AG04450 (cell line): ENCODE measurements around the gene KRTAP5-6. TPM values are rescaled to one million over a fixed set of nuclear protein-coding genes. Genes with fewer than 3 reads are reported as not detected.

ENCODE experiments used
- CTCF ChIA-PET: fragments of 300-600, 350-600 bp; formaldehyde crosslinking; extraction: SDS; loops from one replicate; lab custom pipeline; 2022; ENCODE audit warnings: antibody characterized with exemption, inconsistent platforms; lab: Charles Lee
- POLR2A ChIA-PET: fragments of 350-600 bp; formaldehyde crosslinking; extraction: SDS; loops from one replicate; lab custom pipeline; 2021; ENCODE audit warnings: antibody characterized with exemption, inconsistent platforms; lab: Yijun Ruan, JAX
- DNase-seq: peaks from one replicate; pipeline ENCODE4 v3.0.0-alpha.2; 2011; ENCODE audit warnings: low read depth, low spot score
- H3K27ac ChIP-seq: one replicate; pipeline ENCODE4 v1.5.1; 2012; ENCODE audit warnings: low read depth, low read length, control low read depth
- H3K27me3 ChIP-seq: one replicate; pipeline ENCODE4 v1.6.0; 2012; ENCODE audit warnings: low read length; ENCODE audit not compliant: control insufficient read depth, insufficient read depth
- H3K4me3 ChIP-seq: 2 replicates; pipeline ENCODE4 v1.5.1; 2011; ENCODE audit warnings: mild to moderate bottlenecking, low read depth, low read length, control low read depth
- H3K9me3 ChIP-seq: 2 replicates; pipeline ENCODE4 v1.5.1; 2012; ENCODE audit warnings: low read length; ENCODE audit not compliant: control insufficient read depth, insufficient read depth
- CTCF ChIP-seq: IDR thresholded peaks from 2 replicates; pipeline ENCODE4 v1.5.1; 2011; ENCODE audit warnings: low read depth, low read length, control low read depth, inconsistent platforms
- polyA plus RNA-seq: library from polyadenylated mRNA; depleted of rRNA; stranded (reverse); fragments of >200 nt; gene quantifications from 2 replicates; pipeline ENCODE4 v1.2.3, GENCODE V29; 2011

Gene KRTAP5-6
- polyA plus RNA-seq, 1 experiment = not detected

GRCh38 chr11:1650918-1651262 lies 46.1 kb upstream of the KRTAP5-6 start:
- H3K27ac ChIP-seq = no peak overlapping the region
- no peak for TF ChIP-seq CTCF
- no peaks in the 10 kb centered on the region; the same call in 1 of the 2 replicates for H3K9me3 ChIP-seq
- no peak for DNase-seq
- H3K27me3 ChIP-seq = peaks cover 27% of the 10 kb centered on the region
- no peak overlapping the region for H3K4me3 ChIP-seq
- CTCF ChIA-PET = interaction anchor here (0.7 to 5.8 kb wide), 7 partner anchors 12 to 503 kb away, joined by 3 to 104 read pairs (median 10); no protein-coding TSS in a partner anchor
- POLR2A ChIA-PET = no interaction called here

GRCh38 chr11:1651411-1651980 lies 45.5 kb upstream of the KRTAP5-6 start:
- DNase-seq = no peak
- no peak for TF ChIP-seq CTCF
- Histone ChIP-seq H3K27ac (no peak overlapping the region), H3K27me3 (peaks cover 33% of the 10 kb centered on the region), H3K4me3 (no peak overlapping the region), H3K9me3 (no peaks in the 10 kb centered on the region; the same call in 1 of the 2 replicates)
- ChIA-PET CTCF (interaction anchor here (0.7 to 5.8 kb wide), 7 partner anchors 13 to 502 kb away, joined by 3 to 104 read pairs (median 15); partner anchors contain the start of gene KRTAP5-5), POLR2A (no interaction called here)

GRCh38 chr11:1652026-1652425 lies 45.0 kb upstream of the KRTAP5-6 start:
- ChIA-PET POLR2A (interaction anchor here (0.6 to 1.2 kb wide), 4 partner anchors 42 to 499 kb away, joined by 3 to 4 read pairs (median 3); no protein-coding TSS in a partner anchor), CTCF (interaction anchor here (0.6 to 5.8 kb wide), 67 partner anchors 9 to 627 kb away, joined by 3 to 104 read pairs (median 5); partner anchors contain the start of genes H19, KRTAP5-5 and SYT8)
- no peak overlapping the region for H3K4me3 ChIP-seq
- DNase-seq = no peak
- H3K27ac ChIP-seq = no peak overlapping the region
- H3K27me3 ChIP-seq = peaks cover 33% of the 10 kb centered on the region
- no peaks in the 10 kb centered on the region; the same call in 1 of the 2 replicates for H3K9me3 ChIP-seq
- TF ChIP-seq CTCF = no peak

- TF ChIP-seq CTCF = no peak
- no peak overlapping the region for H3K4me3 ChIP-seq
- peaks cover 37% of the 10 kb centered on the region for H3K27me3 ChIP-seq
- ChIA-PET POLR2A (interaction anchor here (0.6 to 1.2 kb wide), 4 partner anchors 42 to 499 kb away, joined by 3 to 4 read pairs (median 3); no protein-coding TSS in a partner anchor), CTCF (interaction anchor here (0.6 to 5.8 kb wide), 71 partner anchors 9 to 626 kb away, joined by 3 to 104 read pairs (median 4); partner anchors contain the start of genes H19, KRTAP5-3, KRTAP5-5 and SYT8)
- no peak for DNase-seq
- H3K9me3 ChIP-seq = no peaks in the 10 kb centered on the region; the same call in 1 of the 2 replicates
- H3K27ac ChIP-seq = no peak overlapping the region
These were observed 44.6 kb upstream of the KRTAP5-6 start for GRCh38 chr11:1652442-1652770.
